DOHH2 (cell line): ENCODE data around the gene COPS7A.

Experiments used
- H3F3A ChIP-seq: fragments of 200-600 bp; sonication (generic), shearing (Covaris generic); 2 replicates; pipeline ENCODE4 v1.6.0; 2016; ENCODE audit warnings: antibody characterized with exemption, mild to moderate bottlenecking; ENCODE audit not compliant: control insufficient read depth, insufficient read depth
- H3K27ac ChIP-seq: fragments of 200-600 bp; sonication (generic); 2 replicates; pipeline ENCODE4 v1.5.1; 2014; ENCODE audit warnings: low read depth, mild to moderate bottlenecking, low read length, moderate library complexity
- H3K27me3 ChIP-seq: fragments of 200-600 bp; sonication (generic); 2 replicates; pipeline ENCODE4 v1.6.1; 2014; ENCODE audit warnings: mild to moderate bottlenecking, low read length, mixed read lengths; ENCODE audit not compliant: control insufficient read depth
- H3K36me3 ChIP-seq: fragments of 200-600 bp; sonication (generic); 2 replicates; pipeline ENCODE4 v1.6.1; 2014; ENCODE audit warnings: mild to moderate bottlenecking, low read length, moderate library complexity, mixed read lengths; ENCODE audit not compliant: control insufficient read depth
- H3K4me1 ChIP-seq: fragments of 200-600 bp; sonication (generic); 2 replicates; pipeline ENCODE4 v1.6.1; 2014; ENCODE audit warnings: mild to moderate bottlenecking, low read length, mixed read lengths; ENCODE audit not compliant: control insufficient read depth
- H3K4me2 ChIP-seq: fragments of 200-600 bp; sonication (generic); 2 replicates; pipeline ENCODE4 v1.6.0; 2014; ENCODE audit warnings: mild to moderate bottlenecking, low read length, moderate library complexity
- H3K4me3 ChIP-seq: fragments of 200-600 bp; sonication (generic); 2 replicates; pipeline ENCODE4 v1.5.1; 2014; ENCODE audit warnings: mild to moderate bottlenecking, low read length, mixed read lengths
- H3K79me2 ChIP-seq: fragments of 200-600 bp; sonication (generic); 2 replicates; pipeline ENCODE4 v1.6.1; 2014; ENCODE audit warnings: mild to moderate bottlenecking, low read length, mixed read lengths; ENCODE audit not compliant: control insufficient read depth
- H3K9me2 ChIP-seq: fragments of 200-600 bp; sonication (generic); replicated peaks from 2 replicates; pipeline ENCODE4 v1.6.1; 2014; ENCODE audit warnings: mild to moderate bottlenecking, low read length, mixed read lengths; ENCODE audit not compliant: control insufficient read depth
- H3K9me3 ChIP-seq: fragments of 200-600 bp; sonication (generic); 2 replicates; pipeline ENCODE4 v1.6.1; 2014; ENCODE audit warnings: antibody characterized with exemption, low read length, mixed read lengths; ENCODE audit not compliant: control insufficient read depth, insufficient read depth
- H4K20me1 ChIP-seq: fragments of 200-600 bp; sonication (generic); 2 replicates; pipeline ENCODE4 v1.6.0; 2014; ENCODE audit warnings: low read depth, mild to moderate bottlenecking, antibody characterized with exemption, low read length, moderate library complexity; ENCODE audit not compliant: control insufficient read depth, insufficient read depth
- CTCF ChIP-seq: fragments of 200-600 bp; sonication (generic); IDR thresholded peaks from one replicate; pipeline ENCODE4 v1.5.1; 2014; ENCODE audit warnings: antibody characterized with exemption, mild to moderate bottlenecking, low read depth, low read length; ENCODE audit not compliant: poor library complexity, severe bottlenecking
- EZH2phosphoT487 ChIP-seq: fragments of 200-600 bp; sonication (generic); IDR thresholded peaks from 2 replicates; pipeline ENCODE4 v1.6.1; 2017; ENCODE audit warnings: borderline replicate concordance, mild to moderate bottlenecking, antibody characterized with exemption, low read length, moderate library complexity, mixed read lengths

Gene COPS7A

GRCh38 chr12:6694701-6695100, 29.1 kb upstream of the COPS7A start:
- Histone ChIP-seq H3K4me3 (no peak overlapping the region), H3K4me2 (peak overlapping the region; percentile 98), H3F3A (peaks cover 22% of the 10 kb centered on the region), H4K20me1 (no peaks in the 10 kb centered on the region; the same call in 1 of the 2 replicates), H3K4me1 (peaks cover 77% of the 10 kb centered on the region), H3K27me3 (no peaks in the 10 kb centered on the region), H3K9me3 (no peaks in the 10 kb centered on the region), H3K36me3 (peaks cover 23% of the 10 kb centered on the region), H3K9me2 (no peaks in the 10 kb centered on the region), H3K79me2 (peaks cover 22% of the 10 kb centered on the region), H3K27ac (0 out of 2 replicates have a peak overlapping the region, but pooled peaks have one; percentile 96)
- TF ChIP-seq EZH2phosphoT487 = no peak
- no peak for TF ChIP-seq CTCF

GRCh38 chr12:6695313-6696045, 28.4 kb upstream of the COPS7A start:
- Histone ChIP-seq H3K4me2 (peak overlapping the region; percentile 98), H3K4me3 (peak overlapping the region; percentile 68), H3K79me2 (peaks cover 14% of the 10 kb centered on the region), H3K27ac (peak overlapping the region; percentile 96), H3K36me3 (peaks cover 19% of the 10 kb centered on the region), H3F3A (peaks cover 22% of the 10 kb centered on the region), H4K20me1 (no peaks in the 10 kb centered on the region; the same call in 1 of the 2 replicates), H3K4me1 (peaks cover 77% of the 10 kb centered on the region), H3K9me3 (no peaks in the 10 kb centered on the region), H3K27me3 (no peaks in the 10 kb centered on the region), H3K9me2 (no peaks in the 10 kb centered on the region)
- TF ChIP-seq CTCF = no peak

- H3K4me2 ChIP-seq = peak overlapping the region; percentile 98
- H4K20me1 ChIP-seq = no peaks in the 10 kb centered on the region; the same call in 1 of the 2 replicates
- TF ChIP-seq CTCF (no peak), EZH2phosphoT487 (no peak)
Observed at GRCh38 chr12:6696690-6697583, 26.9 kb upstream of the COPS7A start.

More at GRCh38 chr12:6696690-6697583, 26.9 kb upstream of the COPS7A start:
- Histone ChIP-seq H3K27me3 (peaks cover 12% of the 10 kb centered on the region), H3K4me1 (peaks cover 71% of the 10 kb centered on the region), H3K79me2 (peaks cover 3% of the 10 kb centered on the region; the same call in 1 of the 2 replicates), H3K9me2 (no peaks in the 10 kb centered on the region), H3K4me3 (peak overlapping the region; percentile 68), H3K9me3 (no peaks in the 10 kb centered on the region), H3F3A (peaks cover 24% of the 10 kb centered on the region), H3K27ac (peak overlapping the region; percentile 96), H3K36me3 (peaks cover 12% of the 10 kb centered on the region; the same call in 1 of the 2 replicates)
